Endothelial cell of umbilical vein (primary cell): Measurements from ENCODE around the gene GRWD1. TPM values are rescaled to one million over a fixed set of nuclear protein-coding genes. Genes with fewer than 3 reads are reported as not detected.

Experiments used
- BruUV-seq: library from RNA; stranded (reverse); fragments of 400-500 nt; replicated peaks from 2 replicates; lab custom pipeline; 2021; lab: Mats Ljungman, UMichigan
- CTCF ChIA-PET: fragments of 300-600, 350-600 bp; sonication (Branson Sonifier 250); formaldehyde crosslinking; loops from one replicate; lab custom pipeline; 2021; ENCODE audit warnings: antibody characterized with exemption, inconsistent platforms; lab: Charles Lee
- POLR2A ChIA-PET: fragments of 300-600, 350-600 bp; sonication (Branson Sonifier 250); formaldehyde crosslinking; loops from one replicate; lab custom pipeline; 2021; ENCODE audit warnings: antibody characterized with exemption, inconsistent platforms; lab: Charles Lee
- DNase-seq: peaks from one replicate; pipeline ENCODE4 v3.0.0-alpha.2; 2011; ENCODE audit warnings: low read depth, low spot score
- FAIRE-seq: peaks from 2 replicates; lab custom pipeline; 2011; peaks lifted over from hg19 to GRCh38; lab: Jason Lieb, UNC
- H2AFZ ChIP-seq: 2 replicates; pipeline ENCODE4 v1.6.0; 2012; ENCODE audit warnings: low read depth, low read length, control low read depth, inconsistent platforms
- H3K27ac ChIP-seq: 2 replicates; pipeline ENCODE4 v1.5.1; 2011; ENCODE audit warnings: low read depth, mild to moderate bottlenecking, control low read depth, low read length, moderate library complexity; ENCODE audit not compliant: insufficient read depth
- H3K27me3 ChIP-seq, 2 experiments: 2 replicates each; pipeline versions ENCODE4 v1.6.0 to v1.6.1; 2011; ENCODE audit warnings: low read length in 2 of 2, mixed read lengths in 1 of 2; ENCODE audit not compliant: control insufficient read depth in 2 of 2, insufficient read depth in 2 of 2
- H3K36me3 ChIP-seq, 2 experiments: 2 replicates in 1 of 2; 3 replicates in 1 of 2; pipeline ENCODE4 v1.5.1; 2011; ENCODE audit warnings: low read length in 2 of 2, mild to moderate bottlenecking in 1 of 2, moderate library complexity in 1 of 2; ENCODE audit not compliant: control insufficient read depth in 2 of 2, insufficient read depth in 2 of 2; ENCODE audit errors: extremely low read depth in 1 of 2
- H3K4me1 ChIP-seq: 3 replicates; pipeline ENCODE4 v1.5.1; 2011; ENCODE audit warnings: mild to moderate bottlenecking, low read length; ENCODE audit not compliant: control insufficient read depth, insufficient read depth; ENCODE audit errors: extremely low read depth
- H3K4me2 ChIP-seq: 2 replicates; pipeline ENCODE4 v1.6.1; 2011; ENCODE audit warnings: low read length, control low read depth, mixed read lengths; ENCODE audit not compliant: insufficient read depth
- H3K4me3 ChIP-seq, 3 experiments: fragments of 200-600 bp in 1 of 3; sonication (generic), shearing (Covaris generic) in 1 of 3; replicated peaks in 1 of 3; 2 replicates each; pipeline ENCODE4 v1.5.1; 2011 to 2016; ENCODE audit warnings: control low read depth in 3 of 3, low read length in 3 of 3, mild to moderate bottlenecking in 2 of 3, inconsistent platforms in 1 of 3, low read depth in 1 of 3, moderate library complexity in 1 of 3; ENCODE audit not compliant: insufficient read depth in 1 of 3
- H3K79me2 ChIP-seq: 2 replicates; pipeline ENCODE4 v1.6.0; 2012; ENCODE audit warnings: low read length, inconsistent platforms; ENCODE audit not compliant: control insufficient read depth, insufficient read depth
- H3K9ac ChIP-seq: replicated peaks from 2 replicates; pipeline ENCODE3; 2011; ENCODE audit warnings: low read length, control low read depth; ENCODE audit not compliant: insufficient read depth; ENCODE audit errors: extremely low read depth
- H3K9me1 ChIP-seq: replicated peaks from 3 replicates; pipeline ENCODE4 v1.6.0; 2011; ENCODE audit warnings: mild to moderate bottlenecking, low read length; ENCODE audit not compliant: control insufficient read depth, insufficient read depth; ENCODE audit errors: extremely low read depth
- H3K9me3 ChIP-seq: replicated peaks from 2 replicates; pipeline ENCODE4 v1.5.1; 2012; ENCODE audit warnings: low read length, inconsistent platforms; ENCODE audit not compliant: control insufficient read depth, insufficient read depth
- H4K20me1 ChIP-seq: replicated peaks from 2 replicates; pipeline ENCODE3; 2011; ENCODE audit warnings: mild to moderate bottlenecking, low read length; ENCODE audit not compliant: control insufficient read depth, insufficient read depth; ENCODE audit errors: extremely low read depth
- EZH2 ChIP-seq: IDR thresholded peaks from 2 replicates; pipeline ENCODE4 v1.6.1; 2012; ENCODE audit warnings: borderline replicate concordance, low read depth, mild to moderate bottlenecking, moderate library complexity, low read length, inconsistent platforms; ENCODE audit not compliant: severe bottlenecking
- FOS ChIP-seq: IDR thresholded peaks from 2 replicates; pipeline ENCODE4 v1.6.1; 2011; ENCODE audit warnings: mild to moderate bottlenecking, low read length, moderate library complexity, borderline replicate concordance; ENCODE audit not compliant: insufficient read depth
- JUN ChIP-seq: IDR thresholded peaks from 2 replicates; pipeline ENCODE4 v1.6.1; 2011; ENCODE audit warnings: borderline replicate concordance, low read depth; ENCODE audit not compliant: insufficient read length, insufficient read depth
- POLR2AphosphoS5 ChIP-seq: IDR thresholded peaks from 2 replicates; pipeline ENCODE4 v1.6.1; 2012; ENCODE audit warnings: low read depth, mild to moderate bottlenecking, control low read depth, low read length, moderate library complexity; ENCODE audit not compliant: insufficient read depth
- dilution Hi-C: fragments of 300-500 bp; cut with MboI; formaldehyde crosslinking; loops from one replicate; pipeline ENCODE4 v1.15.0; 2019; ENCODE audit warnings: low sequenced_read_pairs; ENCODE audit not compliant: extremely low pct_ligation_motif_present
- intact Hi-C: fragments of 100-400 bp; cut with micrococcal nuclease; formaldehyde crosslinking; loops from one replicate; pipeline ENCODE4 v1.10.0; 2022
- polyA plus RNA-seq, 4 experiments: library from polyadenylated mRNA; depleted of rRNA in 3 of 4; stranded (reverse) in 3 of 4; unstranded in 1 of 4; fragments of >200 nt; gene quantifications; 2 replicates each; pipeline versions ENCODE4 v1.2.1 to v1.2.3, GENCODE V29; 2011 to 2012; ENCODE audit warnings: missing spikeins in 1 of 4
- total RNA-seq: library from RNA; stranded (reverse); gene quantifications from 2 replicates; pipeline ENCODE4 v1.2.3, GENCODE V29; 2021

The GRWD1 gene
- total and polyA plus RNA-seq, 2 donors (not counting 3 experiments of a cell fraction or from before 2014, with no cell fraction given), result 26.3 to 52.7 TPM

DNA sequence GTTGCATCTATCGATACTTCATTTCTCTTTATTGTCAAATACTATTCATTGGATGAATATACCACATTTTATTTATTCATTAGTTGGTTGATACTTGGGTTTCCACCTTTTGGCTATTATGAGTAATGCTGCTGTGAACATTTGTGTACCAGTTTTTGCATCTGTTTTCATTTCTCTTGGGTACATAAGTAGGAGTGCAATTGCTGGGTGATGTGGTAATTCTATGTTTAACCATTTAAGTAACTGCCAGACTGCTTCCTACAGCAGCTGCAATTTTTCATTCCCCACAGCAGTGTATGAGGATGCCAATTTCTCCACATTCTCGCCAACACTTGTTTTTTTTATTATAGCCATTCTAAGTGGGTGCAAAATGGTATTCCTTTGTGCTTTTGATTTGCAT lies 12.2 kb downstream of the GRWD1 start:
- Histone ChIP-seq H3K4me3 (no peak overlapping the region), H2AFZ (no peak overlapping the region), H3K9me3 (no peaks in the 10 kb centered on the region), H3K27me3 (no peaks in the 10 kb centered on the region), H3K4me1 (no peaks in the 10 kb centered on the region), H3K9me1 (no peaks in the 10 kb centered on the region), H3K9ac (no peak overlapping the region), H4K20me1 (no peaks in the 10 kb centered on the region), H3K4me2 (no peak overlapping the region), H3K27ac (no peak overlapping the region), H3K79me2 (peaks cover 1% of the 10 kb centered on the region), H3K36me3 (peaks cover 2 to 11% of the 10 kb centered on the region in 2 experiments)
- CTCF ChIA-PET, result no interaction called here
- POLR2A ChIA-PET, result no interaction called here
- no peak for FAIRE-seq
- intact Hi-C loops, result no loop called here
- dilution Hi-C loops, result no loop called here
- TF ChIP-seq FOS, result no peak
- TF ChIP-seq POLR2AphosphoS5, result no peak
- no peak for TF ChIP-seq JUN
- no TSS peak for BruUV-seq
- no peak for DNase-seq

DNA sequence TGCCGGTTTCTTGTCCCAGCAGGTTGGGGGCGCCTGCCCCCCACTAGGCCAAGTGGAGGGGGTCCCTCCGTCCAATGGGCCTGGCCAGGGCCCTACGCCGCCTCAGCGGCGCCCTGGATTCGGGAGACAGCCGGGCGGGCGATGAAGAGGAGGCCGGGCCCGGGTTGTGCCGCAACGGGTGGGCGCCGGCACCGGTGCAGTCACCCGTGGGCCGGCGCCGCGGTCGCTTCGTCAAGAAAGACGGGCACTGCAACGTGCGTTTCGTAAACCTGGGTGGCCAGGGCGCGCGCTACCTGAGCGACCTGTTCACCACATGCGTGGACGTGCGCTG lies 15.8 kb downstream of the GRWD1 start:
- Histone ChIP-seq H3K79me2 (no peaks in the 10 kb centered on the region), H2AFZ (no peak overlapping the region), H3K36me3 (no peaks in the 10 kb centered on the region), H3K4me3 (no peak overlapping the region), H3K4me2 (no peak overlapping the region), H3K9me1 (no peaks in the 10 kb centered on the region), H3K27me3 (no peaks in the 10 kb centered on the region), H3K9me3 (no peaks in the 10 kb centered on the region), H3K4me1 (no peaks in the 10 kb centered on the region), H3K9ac (no peak overlapping the region), H3K27ac (no peak overlapping the region), H4K20me1 (no peaks in the 10 kb centered on the region)
- no TSS peak for BruUV-seq
- ChIA-PET CTCF (interaction anchor here (1.2 kb wide), 1 partner anchor 16 kb away, joined by 5 read pairs; no protein-coding TSS in a partner anchor), POLR2A (no interaction called here)
- intact Hi-C loops (no loop called here), dilution Hi-C loops (no loop called here)
- TF ChIP-seq EZH2 (no peak), FOS (no peak), POLR2AphosphoS5 (no peak)
- DNase-seq, result no peak
- FAIRE-seq, result no peak
